ENCODE measurements around the gene ZNF469.

The ZNF469 gene

DNA sequence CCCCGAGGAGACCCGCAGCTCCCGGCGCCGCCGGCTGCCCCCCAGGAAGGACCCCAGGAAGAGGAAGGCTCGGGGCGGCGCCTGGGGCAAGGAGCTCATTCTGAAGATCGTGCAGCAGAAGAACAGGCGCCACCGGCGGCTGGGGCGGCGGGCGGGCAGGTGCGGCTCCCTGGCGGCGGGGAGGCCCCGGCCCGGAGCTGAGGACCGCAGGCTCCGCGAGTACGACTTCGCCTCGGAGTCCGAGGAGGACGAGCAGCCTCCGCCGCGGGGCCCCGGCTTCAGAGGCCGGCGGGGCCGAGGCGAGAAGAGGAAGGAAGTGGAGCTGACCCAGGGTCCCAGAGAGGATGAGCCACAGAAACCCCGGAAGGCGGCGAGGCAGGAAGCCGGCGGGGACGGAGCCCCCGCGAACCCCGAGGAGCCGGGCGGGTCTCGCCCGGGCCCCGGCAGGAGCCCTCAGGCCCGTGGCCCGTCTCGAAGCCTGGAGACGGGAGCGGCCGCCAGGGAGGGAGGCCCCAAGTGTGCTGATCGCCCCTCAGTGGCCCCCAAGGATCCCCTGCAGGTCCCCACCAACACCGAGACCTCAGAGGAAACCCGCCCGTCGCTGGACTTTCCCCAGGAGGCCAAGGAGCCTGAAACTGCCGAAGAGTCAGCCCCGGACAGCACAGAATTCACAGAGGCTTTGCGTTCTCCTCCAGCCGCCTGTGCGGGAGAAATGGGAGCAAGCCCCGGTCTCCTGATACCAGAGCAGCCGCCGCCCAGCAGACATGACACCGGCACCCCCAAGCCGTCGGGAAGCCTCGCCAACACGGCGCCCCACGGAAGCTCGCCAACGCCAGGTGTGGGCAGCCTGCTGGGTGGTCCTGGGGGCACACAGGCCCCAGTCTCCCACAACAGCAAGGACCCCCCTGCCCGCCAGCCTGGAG, 48.0 kb downstream of the ZNF469 start:
- peak; percentile 5 for DNase-seq

- no peak for DNase-seq
Measured at GRCh38 chr16:88431651-88432050, 48.9 kb downstream of the ZNF469 start.

DNA sequence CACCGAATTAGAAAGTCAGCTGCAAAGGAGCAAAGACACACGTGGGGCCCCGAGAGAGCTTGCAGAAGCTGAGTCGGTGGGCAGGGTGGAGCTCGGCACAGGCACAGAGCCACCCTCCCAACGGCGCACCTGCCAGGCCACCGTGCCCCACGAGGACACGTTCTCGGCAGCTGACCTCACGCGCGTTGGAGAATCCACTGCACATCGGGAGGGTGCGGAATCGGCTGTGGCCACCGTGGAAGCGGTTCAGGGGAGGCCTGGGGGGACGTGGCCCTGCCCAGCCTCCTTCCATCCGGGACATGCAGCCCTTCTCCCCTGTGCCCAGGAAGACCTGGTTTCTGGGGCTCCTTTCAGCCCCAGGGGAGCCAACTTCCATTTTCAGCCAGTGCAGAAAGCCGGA, 49.4 kb downstream of the ZNF469 start:
- no peak for DNase-seq

All from effector CD8-positive, alpha-beta T cell (primary cell).